Ectodermal cell (in vitro differentiated cells): ENCODE results near the gene NR1I2.

ENCODE experiments used
- H3K27ac ChIP-seq: 2 replicates; pipeline ENCODE4 v1.7.0; 2013; ENCODE audit warnings: mild to moderate bottlenecking, low read depth, low read length; ENCODE audit not compliant: insufficient read depth, poor library complexity, severe bottlenecking
- H3K27me3 ChIP-seq: 2 replicates; pipeline ENCODE4 v1.7.0; 2013; ENCODE audit warnings: mild to moderate bottlenecking, low read length; ENCODE audit not compliant: insufficient read depth, control insufficient read depth, poor library complexity, severe bottlenecking
- H3K36me3 ChIP-seq: one replicate; pipeline ENCODE4 v1.7.0; 2013; ENCODE audit warnings: low read length; ENCODE audit not compliant: control insufficient read depth, insufficient read depth
- H3K4me1 ChIP-seq: one replicate; pipeline ENCODE4 v1.7.0; 2013; ENCODE audit warnings: low read length; ENCODE audit not compliant: control insufficient read depth, insufficient read depth
- H3K4me3 ChIP-seq: 2 replicates; pipeline ENCODE4 v1.7.0; 2013; ENCODE audit warnings: low read depth, low read length, control low read depth; ENCODE audit not compliant: insufficient read depth
- H3K9me3 ChIP-seq: 2 replicates; pipeline ENCODE4 v1.7.0; 2013; ENCODE audit warnings: mild to moderate bottlenecking, low read length, moderate library complexity; ENCODE audit not compliant: control insufficient read depth
- WGBS, 2 experiments: methylation state at CpG; one replicate each; pipeline ENCODE4 v1.1.7; 2013; ENCODE audit warnings: missing lambda C conversion rate in 2 of 2; 5-methylcytosine and 5-hydroxymethylcytosine counted together

Gene NR1I2

GRCh38 chr3:119795849-119796248 is 13.9 kb downstream of the NR1I2 start:
- Histone ChIP-seq H3K4me3 (no peak overlapping the region), H3K27ac (no peak overlapping the region), H3K9me3 (no peaks in the 10 kb centered on the region), H3K27me3 (no peaks in the 10 kb centered on the region), H3K4me1 (peaks cover 14% of the 10 kb centered on the region), H3K36me3 (no peaks in the 10 kb centered on the region)
- WGBS, 2 experiments, result 81 to 87% methylated on average over 3 of the region's 3 CpGs

- no peaks in the 10 kb centered on the region for H3K9me3 ChIP-seq
- no peaks in the 10 kb centered on the region for H3K36me3 ChIP-seq
- H3K27ac ChIP-seq, result no peak overlapping the region
- WGBS, 2 experiments, result 92 to 97% methylated on average over 2 of the region's 2 CpGs
- H3K4me3 ChIP-seq, result no peak overlapping the region
- no peaks in the 10 kb centered on the region for H3K27me3 ChIP-seq
- H3K4me1 ChIP-seq, result peaks cover 14% of the 10 kb centered on the region
These were observed 14.5 kb downstream of the NR1I2 start for GRCh38 chr3:119796368-119796767.

DNA sequence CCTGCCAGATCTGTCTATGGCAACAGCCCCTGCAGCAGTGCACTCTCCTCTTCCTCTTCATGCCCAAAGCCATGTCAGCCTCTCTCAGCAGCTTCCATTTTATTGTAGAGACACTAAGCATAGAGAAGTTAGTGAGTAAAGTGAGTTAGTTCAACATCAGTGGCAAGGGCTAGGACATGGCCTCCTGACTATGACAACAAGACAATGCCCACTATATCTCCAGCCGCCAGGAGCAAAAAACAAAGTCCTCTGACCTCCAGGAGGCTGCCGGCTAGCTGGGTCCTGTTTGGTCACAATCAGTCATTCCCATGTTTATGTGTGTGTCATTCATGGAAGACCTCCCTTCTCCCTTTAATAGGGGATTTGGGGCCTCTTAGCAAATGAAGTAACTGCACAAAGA is 14.9 kb downstream of the NR1I2 start:
- H3K9me3 ChIP-seq, result no peaks in the 10 kb centered on the region
- no peaks in the 10 kb centered on the region for H3K27me3 ChIP-seq
- 85 to 98% methylated on average over 2 of the region's 2 CpGs for WGBS, 2 experiments
- H3K4me1 ChIP-seq, result peaks cover 14% of the 10 kb centered on the region
- H3K27ac ChIP-seq, result no peak overlapping the region
- H3K4me3 ChIP-seq, result no peak overlapping the region
- H3K36me3 ChIP-seq, result no peaks in the 10 kb centered on the region

- Histone ChIP-seq H3K27ac (no peak overlapping the region), H3K4me3 (no peak overlapping the region)
- 92 to 93% methylated on average over 4 of the region's 4 CpGs for WGBS, 2 experiments
These were observed 18.9 kb downstream of the NR1I2 start for GRCh38 chr3:119800844-119801243.

DNA sequence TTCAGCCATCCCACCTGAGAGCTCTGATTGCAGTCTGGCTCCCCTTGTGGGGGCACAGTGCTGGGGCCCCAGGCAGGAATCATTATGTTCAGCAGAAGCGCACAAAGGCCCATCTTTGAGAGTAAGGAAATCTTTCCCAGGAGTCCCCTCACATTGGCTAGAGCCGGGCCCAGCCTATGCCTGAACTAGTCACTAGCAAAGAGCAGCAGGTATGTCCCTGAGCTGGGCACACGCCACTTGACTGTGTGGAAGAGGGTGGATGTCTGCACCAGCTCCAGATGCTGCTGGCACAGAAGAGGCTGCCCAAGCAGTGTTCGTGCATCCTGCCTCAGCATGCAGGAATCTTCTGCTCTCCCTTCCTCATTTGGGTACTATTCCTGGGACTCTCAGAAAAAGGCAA is 26.3 kb downstream of the NR1I2 start:
- Histone ChIP-seq H3K4me3 (no peak overlapping the region), H3K27ac (no peak overlapping the region), H3K27me3 (no peaks in the 10 kb centered on the region), H3K9me3 (no peaks in the 10 kb centered on the region), H3K36me3 (no peaks in the 10 kb centered on the region), H3K4me1 (no peaks in the 10 kb centered on the region)
- WGBS, 2 experiments, result 93% methylated on average over 4 of the region's 4 CpGs

More at GRCh38 chr3:119800844-119801243, 18.9 kb downstream of the NR1I2 start:
- Histone ChIP-seq H3K27me3 (no peaks in the 10 kb centered on the region), H3K36me3 (no peaks in the 10 kb centered on the region), H3K9me3 (no peaks in the 10 kb centered on the region), H3K4me1 (peaks cover 8% of the 10 kb centered on the region)

- Histone ChIP-seq H3K4me1 (no peaks in the 10 kb centered on the region), H3K9me3 (no peaks in the 10 kb centered on the region), H3K27me3 (no peaks in the 10 kb centered on the region), H3K4me3 (no peak overlapping the region), H3K36me3 (no peaks in the 10 kb centered on the region), H3K27ac (no peak overlapping the region)
- WGBS, 2 experiments, result 93 to 94% methylated on average over 6 of the region's 6 CpGs
These were observed 26.9 kb downstream of the NR1I2 start for GRCh38 chr3:119808843-119809242.

DNA sequence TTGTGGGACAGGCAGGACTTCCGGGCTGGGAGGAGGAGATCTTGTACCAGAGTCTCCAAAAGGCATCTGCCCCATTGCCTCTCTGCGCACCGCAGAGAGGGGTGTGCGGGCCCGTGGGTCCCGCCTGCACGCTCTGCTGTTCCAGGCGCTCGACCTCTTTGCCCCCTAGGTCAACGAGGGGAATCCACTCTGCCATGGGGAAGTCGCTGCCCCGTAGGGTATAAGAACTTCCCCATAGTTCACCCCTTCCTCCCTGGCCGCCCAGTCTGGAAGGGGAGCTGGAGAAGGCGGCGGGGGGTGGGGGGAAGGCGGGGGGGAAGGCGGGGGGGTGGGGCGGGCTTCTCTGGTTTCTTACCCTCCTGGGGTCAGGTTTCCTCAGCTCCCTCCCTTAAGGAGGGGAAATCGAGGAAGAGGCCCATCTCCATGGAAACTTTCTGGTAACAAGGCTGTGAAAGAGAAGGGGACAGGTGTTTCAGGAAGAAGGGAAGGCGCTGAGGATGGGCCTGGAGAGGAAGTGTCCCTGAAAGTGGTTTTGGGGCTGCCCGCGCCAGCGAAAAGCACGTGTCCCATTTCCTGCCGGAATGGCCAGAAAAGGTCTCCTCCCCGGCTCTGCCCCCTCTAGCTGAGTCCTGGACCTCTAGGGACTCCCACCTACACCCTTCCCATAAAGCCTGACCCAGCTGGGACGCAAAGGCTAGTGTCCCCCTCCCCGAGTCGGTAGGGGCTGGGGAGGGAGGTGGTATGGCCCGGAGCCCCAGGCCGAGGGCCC is 27.5 kb downstream of the NR1I2 start:
- Histone ChIP-seq H3K36me3 (no peaks in the 10 kb centered on the region), H3K4me1 (no peaks in the 10 kb centered on the region), H3K4me3 (no peak overlapping the region), H3K9me3 (no peaks in the 10 kb centered on the region), H3K27ac (no peak overlapping the region), H3K27me3 (no peaks in the 10 kb centered on the region)
- 91 to 93% methylated on average over 26 of the region's 31 CpGs for WGBS, 2 experiments

- 93 to 95% methylated on average over 33 of the region's 33 CpGs for whole genome bisulfite sequencing, 2 experiments
- Histone ChIP-seq H3K4me1 (no peaks in the 10 kb centered on the region), H3K36me3 (no peaks in the 10 kb centered on the region), H3K27ac (no peak overlapping the region), H3K27me3 (no peaks in the 10 kb centered on the region), H3K9me3 (no peaks in the 10 kb centered on the region), H3K4me3 (no peak overlapping the region)
These were observed 28.1 kb downstream of the NR1I2 start for GRCh38 chr3:119810018-119810435.

GRCh38 chr3:119812491-119813058 is 30.7 kb downstream of the NR1I2 start:
- Histone ChIP-seq H3K4me3 (no peak overlapping the region), H3K9me3 (no peaks in the 10 kb centered on the region), H3K27me3 (no peaks in the 10 kb centered on the region), H3K36me3 (no peaks in the 10 kb centered on the region), H3K4me1 (no peaks in the 10 kb centered on the region), H3K27ac (no peak overlapping the region)
- WGBS, 2 experiments, result 90 to 92% methylated on average over 8 of the region's 8 CpGs

DNA sequence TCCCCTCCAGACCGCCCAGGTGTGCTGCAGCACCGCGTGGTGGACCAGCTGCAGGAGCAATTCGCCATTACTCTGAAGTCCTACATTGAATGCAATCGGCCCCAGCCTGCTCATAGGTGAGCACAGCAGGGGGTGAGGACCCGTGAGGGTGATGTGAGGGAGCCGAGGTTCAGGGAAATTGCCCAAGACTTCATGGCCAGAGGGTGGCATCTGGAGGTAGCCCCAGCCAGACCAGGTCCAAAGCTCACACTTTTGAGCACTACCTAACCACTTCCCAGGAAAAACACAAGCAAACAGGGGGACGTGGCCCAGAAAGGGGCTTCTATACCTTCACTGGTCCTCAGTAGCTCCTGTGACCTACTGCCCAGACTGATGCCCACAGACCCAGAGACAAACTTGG is 33.8 kb downstream of the NR1I2 start:
- Histone ChIP-seq H3K27ac (no peak overlapping the region), H3K9me3 (no peaks in the 10 kb centered on the region), H3K36me3 (no peaks in the 10 kb centered on the region), H3K4me3 (no peak overlapping the region), H3K27me3 (no peaks in the 10 kb centered on the region), H3K4me1 (no peaks in the 10 kb centered on the region)
- WGBS, 2 experiments, result 87 to 90% methylated on average over 8 of the region's 8 CpGs
